Measurements from ENCODE around the gene TP53TG5.
A peak's percentile ranks its signal among the peaks of the same experiment; 100 is the strongest.

TP53TG5 gene

DNA sequence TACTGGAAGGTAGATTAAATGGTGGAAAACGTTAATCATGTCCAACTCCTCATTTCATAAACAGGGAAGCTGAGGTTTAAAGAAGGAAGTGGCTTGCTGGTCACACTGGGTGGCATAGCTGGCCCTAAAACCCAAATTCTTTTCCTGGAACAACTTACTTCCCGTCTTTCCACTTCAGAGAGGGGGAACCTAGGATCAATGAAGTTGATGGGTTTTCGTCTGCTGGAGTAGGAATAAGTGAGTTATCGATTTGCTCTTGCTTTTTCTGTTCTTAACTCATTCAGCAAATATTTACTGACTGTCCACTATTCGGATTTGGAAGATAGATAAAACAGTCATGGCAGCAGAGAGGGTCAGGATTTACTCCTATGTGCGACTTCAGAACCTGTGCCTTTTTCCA, 16.3 kb downstream of the TP53TG5 start:
- Histone ChIP-seq H3K27ac (peak overlapping the region; percentile 18 to 97), H3K4me3 (no peak overlapping the region)
- TF ChIP-seq, protein P1, sequence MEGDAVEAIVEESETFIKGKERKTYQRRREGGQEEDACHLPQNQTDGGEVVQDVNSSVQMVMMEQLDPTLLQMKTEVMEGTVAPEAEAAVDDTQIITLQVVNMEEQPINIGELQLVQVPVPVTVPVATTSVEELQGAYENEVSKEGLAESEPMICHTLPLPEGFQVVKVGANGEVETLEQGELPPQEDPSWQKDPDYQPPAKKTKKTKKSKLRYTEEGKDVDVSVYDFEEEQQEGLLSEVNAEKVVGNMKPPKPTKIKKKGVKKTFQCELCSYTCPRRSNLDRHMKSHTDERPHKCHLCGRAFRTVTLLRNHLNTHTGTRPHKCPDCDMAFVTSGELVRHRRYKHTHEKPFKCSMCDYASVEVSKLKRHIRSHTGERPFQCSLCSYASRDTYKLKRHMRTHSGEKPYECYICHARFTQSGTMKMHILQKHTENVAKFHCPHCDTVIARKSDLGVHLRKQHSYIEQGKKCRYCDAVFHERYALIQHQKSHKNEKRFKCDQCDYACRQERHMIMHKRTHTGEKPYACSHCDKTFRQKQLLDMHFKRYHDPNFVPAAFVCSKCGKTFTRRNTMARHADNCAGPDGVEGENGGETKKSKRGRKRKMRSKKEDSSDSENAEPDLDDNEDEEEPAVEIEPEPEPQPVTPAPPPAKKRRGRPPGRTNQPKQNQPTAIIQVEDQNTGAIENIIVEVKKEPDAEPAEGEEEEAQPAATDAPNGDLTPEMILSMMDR (IDR thresholded peaks at IDR 0.05) = no peak
- no peak for DNase-seq (ENCODE audit: low spot score)

DNA sequence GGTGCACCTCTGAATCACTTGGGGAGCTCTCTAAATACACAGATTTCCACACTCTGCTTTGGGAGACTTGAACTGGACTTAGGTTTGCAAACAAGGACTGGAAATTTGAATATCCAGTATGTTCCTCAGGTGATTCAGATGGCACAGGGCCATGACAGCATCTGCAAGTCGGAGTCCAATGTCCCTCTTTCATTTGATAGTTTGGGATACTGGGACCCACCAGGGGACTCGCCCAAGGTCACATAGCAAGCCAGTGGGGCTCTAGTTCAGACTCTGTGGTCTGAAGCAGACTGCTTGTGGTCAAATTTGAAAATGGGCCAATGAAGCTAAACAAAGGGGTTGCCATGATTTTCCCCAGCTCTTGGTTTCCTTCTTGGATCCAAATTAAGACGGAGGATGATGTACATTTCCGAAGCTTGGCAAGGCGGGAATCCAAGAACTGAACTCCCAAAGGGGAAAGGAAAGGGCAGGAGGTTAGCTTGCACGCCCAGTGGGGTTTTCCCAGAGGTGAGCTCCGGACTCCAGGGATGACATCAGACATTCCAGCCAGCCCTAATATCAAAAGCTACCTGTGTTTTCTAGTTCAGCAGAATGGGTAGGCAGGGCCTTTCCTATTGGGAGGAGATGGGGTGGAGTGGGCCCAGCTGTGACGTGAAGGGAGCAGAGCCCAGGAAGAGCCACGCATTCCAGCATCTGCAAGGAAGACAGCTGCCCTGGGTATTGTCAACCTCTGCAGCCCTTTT, 18.5 kb downstream of the TP53TG5 start:
- Histone ChIP-seq H3K27ac (peak overlapping the region; percentile 84 to 92), H3K4me3 (no peak overlapping the region)
- TF ChIP-seq, protein P1 (IDR thresholded peaks at IDR 0.05) = no peak
- DNase-seq (ENCODE audit: low spot score) = no peak

DNA sequence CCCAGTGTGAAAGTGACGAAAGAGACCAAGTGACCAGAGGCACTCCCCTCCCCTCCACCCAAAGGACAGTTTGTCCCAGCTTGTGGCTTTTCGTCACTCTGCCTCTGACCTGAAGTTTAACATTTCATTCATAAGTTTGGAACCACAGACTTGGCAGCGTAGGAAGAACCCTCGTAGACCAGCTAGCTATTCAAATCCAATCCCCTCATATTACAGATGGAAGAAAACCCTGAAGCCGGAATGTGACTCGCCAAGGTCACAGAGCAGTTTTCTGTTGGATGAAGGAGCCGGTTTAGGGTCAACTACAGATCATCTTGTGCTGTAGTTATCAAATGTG, 19.1 kb downstream of the TP53TG5 start:
- peak; percentile 93 for DNase-seq (ENCODE audit: low spot score)
- TF ChIP-seq, protein P1 (IDR thresholded peaks at IDR 0.05) = no peak
- H3K4me3 ChIP-seq = peak overlapping the region; percentile 45
- H3K27ac ChIP-seq = peak overlapping the region; percentile 84 to 92

DNA sequence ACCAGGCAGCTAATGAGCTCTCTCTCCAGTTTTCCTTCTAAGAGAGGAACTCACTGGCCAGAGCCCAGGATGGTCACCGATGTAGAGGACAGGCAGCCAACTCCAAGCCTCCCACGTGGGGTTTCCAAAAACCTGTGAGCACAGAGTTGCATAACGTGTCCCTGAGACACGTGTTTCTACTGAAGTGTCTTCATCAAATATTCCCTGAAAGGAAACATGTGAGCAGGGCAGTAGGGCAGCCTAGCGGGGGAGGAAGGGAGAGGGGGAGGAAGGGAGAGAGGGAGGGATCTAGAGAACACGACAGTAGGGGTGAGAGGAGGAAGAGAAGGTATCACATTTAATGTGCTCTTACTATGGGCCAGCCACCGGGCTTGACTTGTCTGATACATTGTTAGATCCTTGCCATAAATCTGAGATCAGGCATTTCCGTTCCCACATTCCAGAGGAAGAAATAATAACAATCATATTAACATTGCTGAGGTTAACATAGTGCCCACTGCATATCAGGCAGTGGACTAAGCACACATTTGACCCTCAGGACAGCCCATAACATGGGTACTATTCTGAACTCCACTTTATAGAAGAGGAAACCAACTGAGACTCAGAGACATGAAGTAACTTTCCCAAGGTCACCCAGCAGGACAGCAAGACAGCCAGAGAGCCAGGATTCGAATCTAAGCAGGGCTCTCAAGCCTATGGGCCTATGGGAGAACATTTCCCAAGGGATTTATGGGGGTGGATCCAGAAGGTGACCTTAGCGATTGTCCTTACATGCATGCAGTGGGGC, 19.6 kb downstream of the TP53TG5 start:
- Histone ChIP-seq H3K4me3 (peak overlapping the region; percentile 45), H3K27ac (peak overlapping the region; percentile 84 to 92)
- DNase-seq (ENCODE audit: low spot score) = peak; percentile 93
- TF ChIP-seq, protein P1 (IDR thresholded peaks at IDR 0.05) = no peak

DNA sequence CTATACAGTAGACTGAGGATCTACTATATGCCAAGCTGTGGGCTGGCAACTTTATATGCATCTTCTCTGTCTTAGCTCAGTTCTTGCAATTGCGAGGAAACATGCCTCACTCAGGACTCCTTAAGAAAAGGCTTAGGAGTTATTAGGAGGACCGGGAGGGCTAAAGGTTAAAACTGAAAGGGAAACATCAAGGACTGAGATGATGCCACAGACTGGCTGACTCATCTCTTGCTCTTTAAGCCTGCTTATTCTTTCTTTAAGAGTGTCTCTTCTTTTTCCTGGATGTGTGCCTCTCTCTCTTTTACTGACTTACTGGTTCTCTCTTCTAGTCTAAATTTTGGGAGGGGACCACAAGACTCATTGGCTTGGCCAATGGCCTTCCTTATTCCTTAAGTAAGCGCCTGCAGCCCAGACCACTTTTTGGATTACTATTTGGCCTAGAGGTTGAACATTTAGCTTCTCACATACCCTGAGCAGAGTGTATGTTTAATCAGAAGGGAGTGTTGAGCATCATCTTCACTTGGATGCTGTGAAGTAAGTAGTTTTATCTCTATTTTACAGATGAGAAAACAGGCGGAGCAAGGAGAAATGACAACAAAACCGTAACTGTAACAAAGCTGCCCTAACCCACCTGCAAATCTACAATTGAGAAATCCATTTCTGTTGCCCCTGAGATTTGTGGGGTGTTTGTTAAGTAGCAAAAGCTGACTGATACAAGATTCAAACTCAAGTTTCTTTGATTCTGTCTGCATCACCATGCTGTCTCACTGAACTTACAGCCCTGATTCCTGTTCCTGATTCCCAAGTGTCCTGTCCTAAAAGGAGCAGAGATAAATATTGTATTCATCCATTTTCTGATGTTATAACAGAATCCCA, 22.7 kb downstream of the TP53TG5 start:
- TF ChIP-seq, protein P1 (IDR thresholded peaks at IDR 0.05) = no peak
- Histone ChIP-seq H3K27ac (no peak overlapping the region), H3K4me3 (no peak overlapping the region)
- DNase-seq (ENCODE audit: low spot score) = no peak

DNA sequence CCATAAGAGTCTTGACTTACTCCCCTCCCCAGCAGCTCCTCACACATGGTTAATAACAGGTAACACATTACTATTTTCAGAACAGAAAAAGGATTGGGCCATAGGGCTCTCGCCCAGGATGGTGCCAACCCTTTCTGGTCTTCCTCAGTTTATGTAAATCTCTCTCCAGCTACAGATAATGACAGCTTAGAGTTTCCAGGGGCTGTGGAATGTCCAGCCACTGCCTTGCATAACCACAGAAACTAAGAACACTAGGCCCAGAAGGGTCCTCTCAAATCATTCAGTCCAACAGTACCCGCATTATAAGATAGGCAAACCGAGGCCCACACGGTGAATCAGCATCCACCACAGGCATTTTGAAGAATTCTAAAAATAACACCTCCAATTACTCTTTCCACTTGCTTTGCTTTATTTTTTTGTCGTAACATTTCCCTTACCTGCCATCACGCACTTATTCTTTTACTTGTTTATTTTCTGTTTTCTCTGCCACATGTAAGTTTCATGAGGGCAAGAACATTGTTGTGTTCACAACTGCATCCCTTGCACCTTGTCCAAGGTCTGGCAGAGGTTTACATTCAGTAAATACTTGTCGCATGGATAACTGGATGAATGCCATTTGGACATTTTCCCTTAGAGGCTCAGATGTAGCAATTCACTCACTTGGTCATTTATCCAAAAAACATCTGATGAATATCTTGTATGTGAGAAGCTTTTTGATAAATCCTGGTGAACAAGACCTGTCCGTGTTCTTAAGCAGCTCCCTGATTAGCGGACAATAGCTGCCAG, 23.5 kb downstream of the TP53TG5 start:
- no peak for DNase-seq (ENCODE audit: low spot score)
- H3K4me3 ChIP-seq = no peak overlapping the region
- no peak overlapping the region for H3K27ac ChIP-seq
- TF ChIP-seq, protein P1 (IDR thresholded peaks at IDR 0.05) = no peak

Data from coronary artery (tissue), 2 donors.